ENCODE results near the gene CACNB3. TPM values are rescaled to one million over a fixed set of nuclear protein-coding genes. Genes with fewer than 3 reads are reported as not detected.

CACNB3 gene
- total and polyA plus RNA-seq, 8 donors: 26.4 to 42.5 (median 38.4) TPM

- no peaks in the 10 kb centered on the region for H3K9me3 ChIP-seq
- H3K27ac ChIP-seq: no peak overlapping the region
- peaks cover 0 to 78% of the 10 kb centered on the region in 2 donors for H3K36me3 ChIP-seq
- DNase-seq: peak in 1 of 4 donors; percentile 66
- no peak overlapping the region for H3K4me3 ChIP-seq
- H3K27me3 ChIP-seq: no peaks in the 10 kb centered on the region
- ATAC-seq: no peak
- intact Hi-C loops (cut with DNase I): no loop called here
- no peaks in the 10 kb centered on the region for H3K4me1 ChIP-seq
- no peak for TF ChIP-seq CTCF (IDR thresholded peaks at IDR 0.05)
Measured at GRCh38 chr12:48773686-48774085, 44.6 kb upstream of the CACNB3 start.

DNA sequence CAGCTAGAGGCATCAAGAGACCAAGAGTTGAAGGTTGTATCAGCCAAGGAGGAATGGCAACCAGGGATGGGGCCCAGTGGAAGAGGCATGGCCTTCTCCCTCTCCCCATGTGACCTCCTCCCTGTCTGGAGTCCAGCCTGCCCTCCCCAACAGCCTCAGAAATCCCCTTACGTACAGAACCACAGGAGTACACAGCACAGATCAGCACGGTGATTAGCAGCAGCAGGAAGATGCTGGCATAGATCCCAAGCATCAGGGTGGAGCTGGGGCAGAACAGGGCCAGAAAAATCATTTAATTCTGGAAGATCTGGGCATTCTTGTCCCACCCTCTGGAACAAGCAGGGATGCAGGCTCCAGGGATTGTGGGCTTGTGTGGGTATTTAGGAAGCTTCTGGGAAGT is 43.8 kb upstream of the CACNB3 start:
- DNase-seq (no peak), ATAC-seq (no peak)
- no peaks in the 10 kb centered on the region for H3K27me3 ChIP-seq
- H3K4me3 ChIP-seq: no peak overlapping the region
- H3K36me3 ChIP-seq: peaks cover 0 to 70% of the 10 kb centered on the region in 2 donors
- H3K27ac ChIP-seq: no peak overlapping the region
- intact Hi-C loops (cut with DNase I): no loop called here
- no peaks in the 10 kb centered on the region for H3K4me1 ChIP-seq
- TF ChIP-seq CTCF (IDR thresholded peaks at IDR 0.05): no peak
- no peaks in the 10 kb centered on the region for H3K9me3 ChIP-seq

DNA sequence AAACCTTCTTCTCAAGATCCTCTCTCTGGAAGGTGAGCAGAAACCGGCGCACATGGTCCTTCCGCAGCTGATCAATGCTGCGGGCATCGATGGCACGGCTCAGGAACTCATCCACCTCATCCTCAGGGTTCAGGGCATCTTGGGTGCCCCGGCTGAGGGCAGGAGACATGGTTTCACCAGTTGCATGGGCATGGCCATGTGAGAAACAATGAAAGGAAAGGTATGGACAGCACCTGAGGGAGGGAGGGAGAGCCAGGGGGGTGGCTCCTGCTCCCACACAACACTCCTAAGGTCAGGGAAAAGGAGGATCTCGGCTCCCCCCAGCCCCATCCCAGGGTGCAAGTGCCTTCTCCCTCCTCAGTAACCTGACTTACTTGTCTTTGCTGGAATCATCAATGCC is 43.0 kb upstream of the CACNB3 start:
- intact Hi-C loops (cut with DNase I): no loop called here
- ATAC-seq (no peak), DNase-seq (no peak)
- Histone ChIP-seq H3K4me1 (peaks cover 2 to 4% of the 10 kb centered on the region in 2 donors), H3K4me3 (no peak overlapping the region), H3K36me3 (peaks cover 0 to 65% of the 10 kb centered on the region in 2 donors), H3K27me3 (no peaks in the 10 kb centered on the region), H3K9me3 (no peaks in the 10 kb centered on the region), H3K27ac (no peak overlapping the region)
- TF ChIP-seq CTCF (IDR thresholded peaks at IDR 0.05): no peak

DNA sequence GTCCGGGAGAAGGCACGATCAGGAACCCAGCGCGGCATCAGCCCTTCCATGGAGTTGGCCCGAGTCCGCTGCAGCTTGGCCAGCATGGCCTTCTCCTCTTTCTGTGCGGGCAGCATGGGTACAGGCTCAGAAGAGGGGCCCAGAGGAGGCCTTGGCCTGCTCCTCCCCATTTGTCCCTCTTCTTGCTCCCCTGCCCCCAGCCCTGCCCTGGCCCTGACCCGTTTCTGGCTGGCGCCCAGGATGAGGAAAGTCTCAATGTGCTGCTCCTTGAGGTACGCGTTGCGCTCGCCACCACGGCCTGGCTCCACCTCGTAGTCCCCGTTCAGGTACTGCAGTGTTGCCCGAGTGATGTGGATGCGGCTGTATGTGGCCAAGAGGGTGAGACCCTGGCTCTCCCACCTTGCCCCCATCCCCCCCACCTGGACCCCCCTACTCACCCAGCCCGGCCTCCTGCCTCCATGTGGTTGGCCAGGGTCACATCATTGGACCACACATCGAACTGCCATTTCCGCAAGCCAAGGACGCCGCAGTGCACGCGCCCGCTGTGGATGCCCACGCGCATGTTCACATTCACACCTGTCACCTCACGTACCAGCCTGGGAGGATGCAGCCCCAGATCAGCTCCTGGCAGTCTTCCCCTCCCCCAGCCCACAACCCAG is 42.2 kb upstream of the CACNB3 start:
- DNase-seq (no peak), ATAC-seq (no peak)
- H3K27ac ChIP-seq: no peak overlapping the region
- H3K4me1 ChIP-seq: peaks cover 7 to 10% of the 10 kb centered on the region in 2 donors
- H3K27me3 ChIP-seq: no peaks in the 10 kb centered on the region
- no peaks in the 10 kb centered on the region for H3K9me3 ChIP-seq
- H3K4me3 ChIP-seq: no peak overlapping the region
- H3K36me3 ChIP-seq: peaks cover 0 to 57% of the 10 kb centered on the region in 2 donors
- TF ChIP-seq CTCF (IDR thresholded peaks at IDR 0.05): no peak
- intact Hi-C loops (cut with DNase I): no loop called here

DNA sequence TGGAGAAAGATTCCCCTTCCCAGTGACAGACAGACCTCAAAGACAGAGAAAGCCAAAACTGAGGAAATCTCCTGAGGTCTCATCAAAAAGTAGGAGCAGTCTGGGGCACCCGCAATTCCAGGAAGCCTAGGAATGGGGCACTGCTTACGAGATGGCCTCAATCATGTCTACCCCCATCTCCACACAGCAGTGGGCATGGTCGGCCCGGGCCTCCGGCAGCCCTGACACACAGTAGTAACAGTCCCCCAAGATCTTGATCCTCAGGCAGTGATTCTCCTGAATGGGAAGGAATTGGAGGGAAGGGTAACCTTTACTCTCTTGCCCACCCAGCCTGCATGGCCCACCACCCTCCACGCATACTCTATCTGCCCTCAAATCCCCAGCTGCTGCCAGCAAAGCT is 41.3 kb upstream of the CACNB3 start:
- no peak for ATAC-seq
- TF ChIP-seq CTCF (IDR thresholded peaks at IDR 0.05): no peak
- Histone ChIP-seq H3K36me3 (peaks cover 0 to 48% of the 10 kb centered on the region in 2 donors), H3K4me1 (peaks cover 7 to 18% of the 10 kb centered on the region in 2 donors), H3K27me3 (no peaks in the 10 kb centered on the region), H3K27ac (no peak overlapping the region), H3K9me3 (no peaks in the 10 kb centered on the region), H3K4me3 (no peak overlapping the region)
- DNase-seq: no peak
- intact Hi-C loops (cut with DNase I): no loop called here

Data from left lung (tissue), 10 donors.